Natural killer cell (primary cell): ENCODE results near the gene PYROXD2. TPM values are rescaled to one million over a fixed set of nuclear protein-coding genes. Genes with fewer than 3 reads are reported as not detected.

Experiments
- ATAC-seq, 3 donors: fragments of 150-1000 bp in 2 of 3; fragments of 200-7000 bp in 1 of 3; cut with Tn5 transposase; 1 replicate in 1 of 3; 2 replicates in 2 of 3; pipeline ENCODE4 v1.10.0; 2021; ENCODE audit warnings: mild to moderate bottlenecking in 2 of 3, moderate library complexity in 2 of 3
- DNase-seq, 2 donors: peaks; one replicate each; pipeline versions ENCODE4 v3.0.0 to v3.0.0-alpha.2; 2013 to 2021; ENCODE audit warnings: mixed read lengths in 1 of 2
- H3K27ac ChIP-seq: one replicate; pipeline ENCODE4 v1.5.1; 2013; ENCODE audit warnings: mild to moderate bottlenecking, low read length
- H3K27me3 ChIP-seq: one replicate; pipeline ENCODE4 v1.6.1; 2013; ENCODE audit warnings: low read length; ENCODE audit not compliant: control insufficient read depth, insufficient read depth
- H3K36me3 ChIP-seq: one replicate; pipeline ENCODE4 v1.6.1; 2013; ENCODE audit warnings: low read length; ENCODE audit not compliant: control insufficient read depth, insufficient read depth
- H3K4me1 ChIP-seq: one replicate; pipeline ENCODE4 v1.6.1; 2013; ENCODE audit warnings: low read length; ENCODE audit not compliant: control insufficient read depth, insufficient read depth
- H3K4me3 ChIP-seq: one replicate; pipeline ENCODE4 v1.5.1; 2013; ENCODE audit warnings: low read length
- H3K9me3 ChIP-seq: one replicate; pipeline ENCODE4 v1.6.1; 2013; ENCODE audit warnings: low read length; ENCODE audit not compliant: control insufficient read depth, insufficient read depth
- H3K27ac Mint-ChIP-seq, 2 donors: one replicate each; pipeline ENCODE4 v1.8.0; 2022; ENCODE audit warnings: mild to moderate bottlenecking in 2 of 2, mixed read lengths in 2 of 2, moderate library complexity in 1 of 2
- H3K27me3 Mint-ChIP-seq, 2 donors: one replicate each; pipeline ENCODE4 v1.8.0; 2022; ENCODE audit warnings: low read depth in 2 of 2, mixed read lengths in 2 of 2
- H3K36me3 Mint-ChIP-seq: one replicate; pipeline ENCODE4 v1.8.0; 2022; ENCODE audit warnings: mixed read lengths
- H3K4me1 Mint-ChIP-seq, 2 donors: one replicate each; pipeline ENCODE4 v1.8.0; 2022; ENCODE audit warnings: mixed read lengths in 2 of 2
- H3K4me3 Mint-ChIP-seq: one replicate; pipeline ENCODE4 v1.8.0; 2022; ENCODE audit warnings: mild to moderate bottlenecking, moderate library complexity, mixed read lengths
- H3K9me3 Mint-ChIP-seq, 2 donors: one replicate each; pipeline ENCODE4 v1.8.0; 2022; ENCODE audit warnings: mixed read lengths in 2 of 2
- WGBS: methylation state at CpG from one replicate; pipeline ENCODE4 v1.1.7; 2013; ENCODE audit warnings: missing lambda C conversion rate; ENCODE audit not compliant: insufficient coverage; 5-methylcytosine and 5-hydroxymethylcytosine counted together
- intact Hi-C: fragments of 100-400 bp; cut with micrococcal nuclease; formaldehyde crosslinking; loops from one replicate; pipeline ENCODE4 v1.14.2; 2022
- total RNA-seq, 4 donors: library from RNA; stranded (reverse); fragments of 120-200 nt in 1 of 4; gene quantifications; one replicate each; pipeline versions ENCODE4 v1.2.3 to v1.2.4, GENCODE V29; 2013 to 2022
- TF ChIP-seq, protein P1 (sequence below): fragments of 200-600 bp; IDR thresholded peaks from one replicate; pipeline ENCODE4 v1.8.0; 2022; ENCODE audit warnings: antibody characterized with exemption

Gene PYROXD2
- total RNA-seq, 3 donors from 2014 or later (not counting 1 experiment from before 2014, with no cell fraction given), result 20.8 to 28.2 (median 28.0) TPM

DNA sequence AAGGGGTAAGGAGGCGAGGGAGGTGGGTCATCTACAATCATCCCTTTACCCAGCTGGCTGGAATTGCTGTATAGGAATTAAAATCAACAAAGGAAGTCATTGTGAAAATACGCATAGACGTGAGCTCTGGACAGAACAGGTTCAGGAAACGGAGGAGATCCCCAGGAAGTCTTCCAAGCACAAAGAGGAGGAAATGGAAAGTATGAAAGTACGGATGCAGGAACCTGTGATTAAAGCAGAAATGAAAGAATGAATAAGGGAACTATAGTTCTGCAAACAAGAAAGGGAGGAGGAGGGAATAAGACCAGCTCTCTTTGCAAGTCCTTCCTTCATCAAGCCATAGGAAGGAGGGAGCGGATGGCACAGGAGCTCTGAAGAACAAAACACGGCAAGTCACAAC is 61.8 kb downstream of the PYROXD2 start:
- no peaks in the 10 kb centered on the region for H3K9me3 ChIP-seq
- peaks cover 25 to 55% of the 10 kb centered on the region in 2 donors for H3K27me3 Mint-ChIP-seq
- no peak overlapping the region for H3K27ac Mint-ChIP-seq

DNA sequence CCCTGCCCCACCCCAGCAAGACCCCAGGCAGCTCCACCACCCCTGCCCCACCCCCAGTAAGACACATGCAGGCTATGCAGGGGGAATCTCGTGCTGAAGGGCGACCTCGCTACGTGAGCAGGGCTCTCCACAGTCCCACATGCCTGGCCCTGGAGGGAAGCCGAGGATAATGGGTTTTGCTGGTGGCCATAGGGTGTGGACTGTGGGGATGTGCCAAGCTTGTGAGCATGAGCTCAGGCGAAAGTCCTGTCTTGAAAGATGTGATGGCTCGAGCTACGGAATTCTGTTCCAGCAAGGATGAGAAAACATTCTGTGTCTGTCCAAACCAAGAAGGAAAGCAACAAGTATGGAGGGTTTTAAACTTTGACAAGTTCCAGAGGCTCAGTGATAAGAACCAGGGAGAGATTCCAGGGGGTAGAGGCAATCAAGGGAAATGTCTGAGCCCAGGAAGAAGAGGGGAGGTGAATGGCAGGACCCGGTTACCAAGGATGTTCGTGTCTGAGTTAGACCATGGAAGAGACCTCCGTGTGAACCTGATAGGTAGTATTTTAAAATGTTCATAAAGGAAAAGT is 63.1 kb downstream of the PYROXD2 start:
- Histone ChIP-seq H3K36me3 (no peaks in the 10 kb centered on the region), H3K27ac (no peak overlapping the region), H3K9me3 (peaks cover 6% of the 10 kb centered on the region), H3K27me3 (no peaks in the 10 kb centered on the region), H3K4me1 (peaks cover 11% of the 10 kb centered on the region), H3K4me3 (no peak overlapping the region)
- DNase-seq (no peak), ATAC-seq (no peak)
- TF ChIP-seq, protein P1, sequence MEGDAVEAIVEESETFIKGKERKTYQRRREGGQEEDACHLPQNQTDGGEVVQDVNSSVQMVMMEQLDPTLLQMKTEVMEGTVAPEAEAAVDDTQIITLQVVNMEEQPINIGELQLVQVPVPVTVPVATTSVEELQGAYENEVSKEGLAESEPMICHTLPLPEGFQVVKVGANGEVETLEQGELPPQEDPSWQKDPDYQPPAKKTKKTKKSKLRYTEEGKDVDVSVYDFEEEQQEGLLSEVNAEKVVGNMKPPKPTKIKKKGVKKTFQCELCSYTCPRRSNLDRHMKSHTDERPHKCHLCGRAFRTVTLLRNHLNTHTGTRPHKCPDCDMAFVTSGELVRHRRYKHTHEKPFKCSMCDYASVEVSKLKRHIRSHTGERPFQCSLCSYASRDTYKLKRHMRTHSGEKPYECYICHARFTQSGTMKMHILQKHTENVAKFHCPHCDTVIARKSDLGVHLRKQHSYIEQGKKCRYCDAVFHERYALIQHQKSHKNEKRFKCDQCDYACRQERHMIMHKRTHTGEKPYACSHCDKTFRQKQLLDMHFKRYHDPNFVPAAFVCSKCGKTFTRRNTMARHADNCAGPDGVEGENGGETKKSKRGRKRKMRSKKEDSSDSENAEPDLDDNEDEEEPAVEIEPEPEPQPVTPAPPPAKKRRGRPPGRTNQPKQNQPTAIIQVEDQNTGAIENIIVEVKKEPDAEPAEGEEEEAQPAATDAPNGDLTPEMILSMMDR, result no peak
- Mint-ChIP-seq H3K27me3 (peaks cover 27 to 55% of the 10 kb centered on the region in 2 donors), H3K4me3 (no peak overlapping the region), H3K36me3 (no peaks in the 10 kb centered on the region), H3K27ac (no peak overlapping the region), H3K9me3 (peaks cover 0 to 4% of the 10 kb centered on the region in 2 donors), H3K4me1 (peaks cover 8 to 14% of the 10 kb centered on the region in 2 donors)
- intact Hi-C loops, result no loop called here
- WGBS, result 93% methylated on average over 11 of the region's 11 CpGs

More for the DNA sequence above, 61.8 kb downstream of the PYROXD2 start:
- WGBS, result 42% methylated on average over 5 of the region's 7 CpGs
- Mint-ChIP-seq H3K4me3 (no peak overlapping the region), H3K9me3 (no peaks in the 10 kb centered on the region), H3K36me3 (no peaks in the 10 kb centered on the region), H3K4me1 (peaks cover 8 to 14% of the 10 kb centered on the region in 2 donors)
- ATAC-seq, result no peak
- Histone ChIP-seq H3K27me3 (no peaks in the 10 kb centered on the region), H3K36me3 (no peaks in the 10 kb centered on the region), H3K27ac (no peak overlapping the region), H3K4me1 (peaks cover 11% of the 10 kb centered on the region), H3K4me3 (no peak overlapping the region)
- intact Hi-C loops, result no loop called here
- TF ChIP-seq, protein P1, result no peak
- DNase-seq, result no peak

DNA sequence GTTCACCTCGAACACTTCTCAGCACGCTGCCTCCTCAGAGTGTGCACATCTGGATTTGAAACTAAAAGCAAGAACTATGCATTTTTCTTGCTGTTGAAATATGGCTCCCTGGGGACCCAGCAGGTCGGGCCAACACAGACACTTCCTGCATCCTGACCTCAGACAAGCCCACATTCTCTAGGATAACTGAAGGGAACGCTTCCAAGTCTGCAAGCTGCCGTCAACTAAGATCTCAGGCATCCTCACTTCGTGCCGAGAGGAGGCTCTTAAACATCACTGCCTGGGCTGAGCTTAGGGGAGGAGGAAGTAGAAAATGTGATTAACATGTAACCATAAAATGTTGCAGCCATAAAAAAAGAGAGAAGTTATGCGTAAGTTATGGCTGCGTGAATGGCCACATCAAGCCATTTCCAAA is 65.5 kb downstream of the PYROXD2 start:
- peaks cover 8 to 14% of the 10 kb centered on the region in 2 donors for H3K4me1 Mint-ChIP-seq
- Histone ChIP-seq H3K4me3 (no peak overlapping the region), H3K27me3 (no peaks in the 10 kb centered on the region), H3K27ac (no peak overlapping the region), H3K4me1 (peaks cover 11% of the 10 kb centered on the region), H3K9me3 (peaks cover 11% of the 10 kb centered on the region), H3K36me3 (no peaks in the 10 kb centered on the region)
- intact Hi-C loops, result no loop called here
- peaks cover 2 to 7% of the 10 kb centered on the region in 2 donors for H3K9me3 Mint-ChIP-seq
- no peak for DNase-seq
- peaks cover 22 to 46% of the 10 kb centered on the region in 2 donors for H3K27me3 Mint-ChIP-seq
- peak in 1 of 3 donors; percentile 20 for ATAC-seq
- TF ChIP-seq, protein P1, result no peak
- 4% methylated on average over 9 of the region's 9 CpGs for WGBS
- no peaks in the 10 kb centered on the region for H3K36me3 Mint-ChIP-seq
- H3K4me3 Mint-ChIP-seq, result peak overlapping the region; percentile 40
- no peak overlapping the region for H3K27ac Mint-ChIP-seq

DNA sequence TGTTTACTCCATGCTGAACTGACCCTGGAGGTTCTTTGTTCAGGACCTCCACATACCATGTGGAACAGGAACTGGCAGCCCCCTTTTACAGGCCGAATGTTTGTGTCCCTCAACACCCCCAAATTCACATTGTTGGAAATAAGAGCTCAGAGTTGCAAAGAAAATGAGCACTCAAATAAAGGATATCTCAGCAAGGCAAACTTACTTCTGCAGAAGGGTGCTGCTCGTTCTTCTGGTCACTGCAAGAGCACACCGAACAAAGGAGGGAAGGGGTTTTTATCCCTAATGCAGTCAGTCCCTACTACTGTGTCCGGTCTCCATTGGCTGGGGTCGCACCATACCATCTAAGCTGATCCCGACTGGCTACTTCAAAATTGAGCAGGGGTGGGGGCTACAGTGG is 68.1 kb downstream of the PYROXD2 start:
- Histone ChIP-seq H3K9me3 (peaks cover 11% of the 10 kb centered on the region), H3K27ac (no peak overlapping the region), H3K4me1 (peaks cover 14% of the 10 kb centered on the region), H3K36me3 (no peaks in the 10 kb centered on the region), H3K4me3 (no peak overlapping the region), H3K27me3 (no peaks in the 10 kb centered on the region)
- Mint-ChIP-seq H3K36me3 (no peaks in the 10 kb centered on the region), H3K9me3 (peaks cover 2 to 7% of the 10 kb centered on the region in 2 donors), H3K27ac (no peak overlapping the region), H3K4me1 (peaks cover 7 to 8% of the 10 kb centered on the region in 2 donors), H3K4me3 (no peak overlapping the region), H3K27me3 (peaks cover 8 to 23% of the 10 kb centered on the region in 2 donors)
- intact Hi-C loops, result no loop called here
- ATAC-seq, result no peak
- WGBS, result 82% methylated on average over 6 of the region's 6 CpGs
- DNase-seq, result no peak
- TF ChIP-seq, protein P1, result no peak
